Endothelial cell of umbilical vein (primary cell): ENCODE results near the gene CUX1. TPM values are rescaled to one million over a fixed set of nuclear protein-coding genes. Genes with fewer than 3 reads are reported as not detected.

Experiments
- BruUV-seq: library from RNA; stranded (reverse); fragments of 400-500 nt; replicated peaks from 2 replicates; lab custom pipeline; 2021; lab: Mats Ljungman, UMichigan
- CTCF ChIA-PET: fragments of 300-600, 350-600 bp; sonication (Branson Sonifier 250); formaldehyde crosslinking; loops from one replicate; lab custom pipeline; 2021; ENCODE audit warnings: antibody characterized with exemption, inconsistent platforms; lab: Charles Lee
- POLR2A ChIA-PET: fragments of 300-600, 350-600 bp; sonication (Branson Sonifier 250); formaldehyde crosslinking; loops from one replicate; lab custom pipeline; 2021; ENCODE audit warnings: antibody characterized with exemption, inconsistent platforms; lab: Charles Lee
- DNase-seq: peaks from one replicate; pipeline ENCODE4 v3.0.0-alpha.2; 2011; ENCODE audit warnings: low read depth, low spot score
- FAIRE-seq: peaks from 2 replicates; lab custom pipeline; 2011; peaks lifted over from hg19 to GRCh38; lab: Jason Lieb, UNC
- H2AFZ ChIP-seq: 2 replicates; pipeline ENCODE4 v1.6.0; 2012; ENCODE audit warnings: low read depth, low read length, control low read depth, inconsistent platforms
- H3K27ac ChIP-seq: 2 replicates; pipeline ENCODE4 v1.5.1; 2011; ENCODE audit warnings: low read depth, mild to moderate bottlenecking, control low read depth, low read length, moderate library complexity; ENCODE audit not compliant: insufficient read depth
- H3K27me3 ChIP-seq, 2 experiments: 2 replicates each; pipeline versions ENCODE4 v1.6.0 to v1.6.1; 2011; ENCODE audit warnings: low read length in 2 of 2, mixed read lengths in 1 of 2; ENCODE audit not compliant: control insufficient read depth in 2 of 2, insufficient read depth in 2 of 2
- H3K36me3 ChIP-seq, 2 experiments: 2 replicates in 1 of 2; 3 replicates in 1 of 2; pipeline ENCODE4 v1.5.1; 2011; ENCODE audit warnings: low read length in 2 of 2, mild to moderate bottlenecking in 1 of 2, moderate library complexity in 1 of 2; ENCODE audit not compliant: control insufficient read depth in 2 of 2, insufficient read depth in 2 of 2; ENCODE audit errors: extremely low read depth in 1 of 2
- H3K4me1 ChIP-seq: 3 replicates; pipeline ENCODE4 v1.5.1; 2011; ENCODE audit warnings: mild to moderate bottlenecking, low read length; ENCODE audit not compliant: control insufficient read depth, insufficient read depth; ENCODE audit errors: extremely low read depth
- H3K4me2 ChIP-seq: 2 replicates; pipeline ENCODE4 v1.6.1; 2011; ENCODE audit warnings: low read length, control low read depth, mixed read lengths; ENCODE audit not compliant: insufficient read depth
- H3K4me3 ChIP-seq, 3 experiments: fragments of 200-600 bp in 1 of 3; sonication (generic), shearing (Covaris generic) in 1 of 3; replicated peaks in 1 of 3; 2 replicates each; pipeline ENCODE4 v1.5.1; 2011 to 2016; ENCODE audit warnings: control low read depth in 3 of 3, low read length in 3 of 3, mild to moderate bottlenecking in 2 of 3, inconsistent platforms in 1 of 3, low read depth in 1 of 3, moderate library complexity in 1 of 3; ENCODE audit not compliant: insufficient read depth in 1 of 3
- H3K79me2 ChIP-seq: 2 replicates; pipeline ENCODE4 v1.6.0; 2012; ENCODE audit warnings: low read length, inconsistent platforms; ENCODE audit not compliant: control insufficient read depth, insufficient read depth
- H3K9ac ChIP-seq: replicated peaks from 2 replicates; pipeline ENCODE3; 2011; ENCODE audit warnings: low read length, control low read depth; ENCODE audit not compliant: insufficient read depth; ENCODE audit errors: extremely low read depth
- H3K9me1 ChIP-seq: replicated peaks from 3 replicates; pipeline ENCODE4 v1.6.0; 2011; ENCODE audit warnings: mild to moderate bottlenecking, low read length; ENCODE audit not compliant: control insufficient read depth, insufficient read depth; ENCODE audit errors: extremely low read depth
- H3K9me3 ChIP-seq: replicated peaks from 2 replicates; pipeline ENCODE4 v1.5.1; 2012; ENCODE audit warnings: low read length, inconsistent platforms; ENCODE audit not compliant: control insufficient read depth, insufficient read depth
- H4K20me1 ChIP-seq: replicated peaks from 2 replicates; pipeline ENCODE3; 2011; ENCODE audit warnings: mild to moderate bottlenecking, low read length; ENCODE audit not compliant: control insufficient read depth, insufficient read depth; ENCODE audit errors: extremely low read depth
- CTCF ChIP-seq, 2 donors: IDR thresholded peaks; 1 replicate in 1 of 2; 2 replicates in 1 of 2; pipeline ENCODE4 v1.5.1; 2011; ENCODE audit warnings: low read length in 2 of 2, mild to moderate bottlenecking in 2 of 2, moderate library complexity in 2 of 2, control low read depth in 1 of 2, inconsistent platforms in 1 of 2, low read depth in 1 of 2; ENCODE audit not compliant: insufficient read depth in 1 of 2; ENCODE audit errors: extremely low read depth in 1 of 2
- EZH2 ChIP-seq: IDR thresholded peaks from 2 replicates; pipeline ENCODE4 v1.6.1; 2012; ENCODE audit warnings: borderline replicate concordance, low read depth, mild to moderate bottlenecking, moderate library complexity, low read length, inconsistent platforms; ENCODE audit not compliant: severe bottlenecking
- FOS ChIP-seq: IDR thresholded peaks from 2 replicates; pipeline ENCODE4 v1.6.1; 2011; ENCODE audit warnings: mild to moderate bottlenecking, low read length, moderate library complexity, borderline replicate concordance; ENCODE audit not compliant: insufficient read depth
- GATA2 ChIP-seq: IDR thresholded peaks from 2 replicates; pipeline ENCODE4 v1.7.0; 2011; ENCODE audit warnings: low read depth, mild to moderate bottlenecking, moderate library complexity, mixed read lengths, low read length; ENCODE audit not compliant: insufficient read length, insufficient read depth
- JUN ChIP-seq: IDR thresholded peaks from 2 replicates; pipeline ENCODE4 v1.6.1; 2011; ENCODE audit warnings: borderline replicate concordance, low read depth; ENCODE audit not compliant: insufficient read length, insufficient read depth
- MYC ChIP-seq: IDR thresholded peaks from one replicate; pipeline ENCODE4 v1.6.1; 2011; ENCODE audit warnings: mild to moderate bottlenecking, low read depth, low read length
- POLR2A ChIP-seq: IDR thresholded peaks from 2 replicates; pipeline ENCODE4 v1.6.1; 2012; ENCODE audit warnings: low read depth, mild to moderate bottlenecking, control low read depth, low read length
- POLR2AphosphoS5 ChIP-seq: IDR thresholded peaks from 2 replicates; pipeline ENCODE4 v1.6.1; 2012; ENCODE audit warnings: low read depth, mild to moderate bottlenecking, control low read depth, low read length, moderate library complexity; ENCODE audit not compliant: insufficient read depth
- dilution Hi-C: fragments of 300-500 bp; cut with MboI; formaldehyde crosslinking; loops from one replicate; pipeline ENCODE4 v1.15.0; 2019; ENCODE audit warnings: low sequenced_read_pairs; ENCODE audit not compliant: extremely low pct_ligation_motif_present
- intact Hi-C: fragments of 100-400 bp; cut with micrococcal nuclease; formaldehyde crosslinking; loops from one replicate; pipeline ENCODE4 v1.10.0; 2022
- polyA plus RNA-seq, 4 experiments: library from polyadenylated mRNA; depleted of rRNA in 3 of 4; stranded (reverse) in 3 of 4; unstranded in 1 of 4; fragments of >200 nt; gene quantifications; 2 replicates each; pipeline versions ENCODE4 v1.2.1 to v1.2.3, GENCODE V29; 2011 to 2012; ENCODE audit warnings: missing spikeins in 1 of 4
- total RNA-seq: library from RNA; stranded (reverse); gene quantifications from 2 replicates; pipeline ENCODE4 v1.2.3, GENCODE V29; 2021
- TF ChIP-seq, protein P1 (sequence below): IDR thresholded peaks from 2 replicates; pipeline ENCODE4 v1.6.1; 2011; ENCODE audit not compliant: insufficient read depth, insufficient read length

The CUX1 gene
- total and polyA plus RNA-seq, 2 donors (not counting 3 experiments of a cell fraction or from before 2014, with no cell fraction given): 13.8 to 49.8 TPM

DNA sequence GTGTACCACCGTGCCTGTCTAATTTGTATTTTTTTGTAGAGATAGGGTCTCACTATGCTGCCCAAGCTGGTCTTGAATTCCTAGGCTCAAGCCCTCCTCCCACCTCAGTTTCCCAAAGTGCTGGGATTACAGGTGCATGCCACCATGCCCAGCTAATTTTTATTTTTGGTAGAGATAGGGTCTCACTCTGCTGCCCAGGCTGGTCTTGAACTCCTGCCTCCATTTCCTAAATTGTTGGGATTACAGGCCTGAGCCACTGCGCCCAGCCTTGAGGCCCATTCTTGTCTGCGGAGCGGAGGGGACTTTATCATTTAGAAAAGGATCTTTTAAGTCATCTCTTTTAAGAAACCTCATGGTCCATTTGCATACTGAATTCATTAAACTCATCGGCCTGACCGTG is 247.8 kb downstream of the CUX1 start:
- Histone ChIP-seq H3K36me3 (peaks cover 0 to 1% of the 10 kb centered on the region in 2 experiments), H3K27me3 (no peaks in the 10 kb centered on the region), H2AFZ (no peak overlapping the region), H3K4me3 (no peak overlapping the region), H4K20me1 (no peaks in the 10 kb centered on the region), H3K9ac (no peak overlapping the region), H3K4me2 (no peak overlapping the region), H3K9me3 (no peaks in the 10 kb centered on the region), H3K9me1 (no peaks in the 10 kb centered on the region), H3K79me2 (no peaks in the 10 kb centered on the region), H3K4me1 (no peaks in the 10 kb centered on the region), H3K27ac (no peak overlapping the region)
- intact Hi-C loops (no loop called here), dilution Hi-C loops (no loop called here)
- no peak for DNase-seq
- BruUV-seq: no TSS peak
- no peak for TF ChIP-seq CTCF (IDR thresholded peaks at IDR 0.05; ENCODE audit: extremely low read depth in 1 of 2, insufficient read depth in 1 of 2, low read depth in 1 of 2, low read length in 2 of 2)
- no peak for TF ChIP-seq POLR2A
- TF ChIP-seq, protein P1, sequence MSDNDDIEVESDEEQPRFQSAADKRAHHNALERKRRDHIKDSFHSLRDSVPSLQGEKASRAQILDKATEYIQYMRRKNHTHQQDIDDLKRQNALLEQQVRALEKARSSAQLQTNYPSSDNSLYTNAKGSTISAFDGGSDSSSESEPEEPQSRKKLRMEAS: no peak
- no peak for TF ChIP-seq EZH2
- TF ChIP-seq JUN: no peak
- no peak for TF ChIP-seq GATA2
- TF ChIP-seq FOS: no peak
- no peak for TF ChIP-seq POLR2AphosphoS5
- no peak for TF ChIP-seq MYC
- ChIA-PET CTCF (no interaction called here), POLR2A (no interaction called here)
- FAIRE-seq: no peak
